HG02981 (cell line): ENCODE data around the gene PEX11G.
"Not testable (repeated sequence)": the region's sequence is repeated elsewhere in the genome, so short reads cannot be mapped to it uniquely, and the experiment has no call there.

Source experiments
- ATAC-seq: cut with Tn5 transposase; IDR thresholded peaks from one replicate; pipeline ENCODE4 v1.9.1; 2021; ENCODE audit warnings: mild to moderate bottlenecking, moderate library complexity; ENCODE audit not compliant: unreplicated experiment

PEX11G gene

GRCh38 chr19:7470540-7471305, 18.1 kb downstream of the PEX11G start:
- no peak for ATAC-seq

- ATAC-seq = no peak
Observed at GRCh38 chr19:7469669-7470285, 19.1 kb downstream of the PEX11G start.

GRCh38 chr19:7468840-7469239, 20.0 kb downstream of the PEX11G start:
- ATAC-seq = no peak

- no peak for ATAC-seq
Observed at GRCh38 chr19:7467009-7467989, 21.5 kb downstream of the PEX11G start.

GRCh38 chr19:7463575-7463974, 25.3 kb downstream of the PEX11G start:
- no peak for ATAC-seq

GRCh38 chr19:7461841-7462629, 26.8 kb downstream of the PEX11G start:
- ATAC-seq = no peak

- ATAC-seq = no peak
Observed at GRCh38 chr19:7460562-7460966, 28.3 kb downstream of the PEX11G start.

- ATAC-seq = no peak
Observed at GRCh38 chr19:7459773-7460172, 29.1 kb downstream of the PEX11G start.

GRCh38 chr19:7458675-7459074, 30.2 kb downstream of the PEX11G start:
- ATAC-seq = no peak

- no peak for ATAC-seq
Observed at GRCh38 chr19:7456964-7457541, 31.8 kb downstream of the PEX11G start.

- no peak for ATAC-seq
Observed at GRCh38 chr19:7455600-7456296, 33.1 kb downstream of the PEX11G start.

GRCh38 chr19:7454998-7455397, 33.8 kb downstream of the PEX11G start:
- ATAC-seq = no peak

GRCh38 chr19:7450243-7451223, 38.3 kb downstream of the PEX11G start:
- no peak for ATAC-seq

- ATAC-seq = not testable (repeated sequence)
Observed at GRCh38 chr19:7449391-7450070, 39.3 kb downstream of the PEX11G start.

GRCh38 chr19:7447648-7448047, 41.2 kb downstream of the PEX11G start:
- ATAC-seq = no peak

- no peak for ATAC-seq
Observed at GRCh38 chr19:7445104-7445503, 43.7 kb downstream of the PEX11G start.

- ATAC-seq = no peak
Observed at GRCh38 chr19:7444042-7444441, 44.8 kb downstream of the PEX11G start.

- ATAC-seq = no peak
Observed at GRCh38 chr19:7442423-7442822, 46.4 kb downstream of the PEX11G start.
